Measurements from ENCODE around the gene THRAP3. TPM values are rescaled to one million over a fixed set of nuclear protein-coding genes. Genes with fewer than 3 reads are reported as not detected.
A peak's percentile ranks its signal among the peaks of the same experiment; 100 is the strongest.

The THRAP3 gene
- total RNA-seq, 4 donors from 2014 or later, result 88.9 to 129 (median 115) TPM

GRCh38 chr1:36329817-36330216 lies 105.6 kb downstream of the THRAP3 start:
- Histone ChIP-seq H3K9me3 (no peaks in the 10 kb centered on the region), H3K27ac (no peak overlapping the region), H3K4me1 (peaks cover 0 to 4% of the 10 kb centered on the region in 2 donors), H3K36me3 (no peaks in the 10 kb centered on the region), H3K27me3 (no peaks in the 10 kb centered on the region), H3K4me3 (replicated peaks in 1 of 3) (no peak overlapping the region)
- intact Hi-C loops (cut with DNase I), result no loop called here
- TF ChIP-seq POLR2A (IDR thresholded peaks at IDR 0.05), result no peak
- TF ChIP-seq CTCF (IDR thresholded peaks at IDR 0.05), result no peak
- no peak for DNase-seq
- 85% methylated on average over 9 of the region's 9 CpGs for WGBS, 2 donors

DNA sequence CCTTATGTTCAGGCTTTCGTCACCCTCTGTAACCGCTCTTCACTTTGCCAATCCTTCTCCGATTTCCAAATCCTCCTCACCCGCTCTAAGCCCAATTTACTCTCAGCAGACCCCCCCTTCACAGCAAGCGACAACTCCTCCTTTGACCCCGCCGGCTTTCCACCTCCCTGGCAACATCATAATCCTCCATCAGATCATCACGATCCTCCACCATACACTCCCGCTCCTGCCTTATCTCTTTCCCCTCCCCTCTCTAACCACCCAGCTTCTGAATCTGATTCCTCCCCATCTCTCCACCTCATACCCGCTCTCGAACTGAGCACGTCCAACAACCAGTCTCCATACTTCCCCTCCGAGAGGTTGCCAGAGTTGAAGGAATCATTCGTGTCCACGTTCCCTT lies 106.7 kb downstream of the THRAP3 start:
- no peaks in the 10 kb centered on the region for H3K9me3 ChIP-seq
- intact Hi-C loops (cut with DNase I), result no loop called here
- no peaks in the 10 kb centered on the region for H3K36me3 ChIP-seq
- no peak overlapping the region for H3K27ac ChIP-seq
- no peak for TF ChIP-seq POLR2A (IDR thresholded peaks at IDR 0.05)
- H3K27me3 ChIP-seq, result no peaks in the 10 kb centered on the region
- 90 to 91% methylated on average over 15 of the region's 15 CpGs for WGBS, 2 donors
- H3K4me3 ChIP-seq (replicated peaks in 1 of 3), result no peak overlapping the region
- peaks cover 0 to 4% of the 10 kb centered on the region in 2 donors for H3K4me1 ChIP-seq
- no peak for DNase-seq

- no peak for TF ChIP-seq POLR2A (IDR thresholded peaks at IDR 0.05)
- TF ChIP-seq CTCF (IDR thresholded peaks at IDR 0.05), result no peak
- H3K4me3 ChIP-seq (replicated peaks in 1 of 3), result no peak overlapping the region
- no peaks in the 10 kb centered on the region for H3K27me3 ChIP-seq
- peaks cover 13 to 17% of the 10 kb centered on the region in 2 donors for H3K36me3 ChIP-seq
- intact Hi-C loops (cut with DNase I), result no loop called here
- H3K9me3 ChIP-seq, result no peaks in the 10 kb centered on the region
- peaks cover 5 to 20% of the 10 kb centered on the region in 2 donors for H3K4me1 ChIP-seq
- DNase-seq, result no peak
- 81 to 83% methylated on average over 6 of the region's 6 CpGs for WGBS, 2 donors
- no peak overlapping the region for H3K27ac ChIP-seq
Observed at GRCh38 chr1:36337830-36338229, 113.6 kb downstream of the THRAP3 start.

DNA sequence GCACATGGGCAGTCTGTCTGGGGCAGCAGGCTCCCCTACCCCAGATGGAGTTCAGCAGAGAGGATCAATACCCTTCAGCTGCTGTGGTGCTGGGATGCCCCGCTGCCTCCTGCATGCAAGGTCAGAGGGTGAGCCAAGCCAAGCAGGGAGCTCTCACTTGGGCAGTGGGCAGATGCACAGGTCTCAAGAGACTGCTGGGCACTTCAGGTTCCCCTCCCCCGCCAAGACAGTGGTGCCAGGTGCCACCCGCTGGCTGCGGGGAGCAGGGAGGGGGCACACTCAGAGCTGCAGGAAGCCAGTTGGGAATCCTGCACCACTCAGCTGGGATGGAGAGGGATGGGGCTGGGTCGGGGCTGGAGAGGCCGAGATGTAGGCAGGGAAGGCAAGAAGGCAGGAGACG lies 115.0 kb downstream of the THRAP3 start:
- Histone ChIP-seq H3K27me3 (no peaks in the 10 kb centered on the region), H3K9me3 (no peaks in the 10 kb centered on the region), H3K27ac (peak overlapping the region; percentile 40 to 50 (median 42)), H3K4me3 (replicated peaks in 1 of 3) (no peak overlapping the region), H3K4me1 (peaks cover 5 to 27% of the 10 kb centered on the region in 2 donors), H3K36me3 (peaks cover 17% of the 10 kb centered on the region in 2 donors)
- TF ChIP-seq CTCF (IDR thresholded peaks at IDR 0.05) (no peak), POLR2A (IDR thresholded peaks at IDR 0.05) (no peak)
- 47 to 49% methylated on average over 6 to 7 of the region's 7 CpGs for WGBS, 2 donors
- DNase-seq, result peak; percentile 76 to 80
- intact Hi-C loops (cut with DNase I), result no loop called here

GRCh38 chr1:36339615-36340014 lies 115.4 kb downstream of the THRAP3 start:
- Histone ChIP-seq H3K27ac (peak overlapping the region in 2 of 3 donors; percentile 0 to 50), H3K4me3 (replicated peaks in 1 of 3) (no peak overlapping the region), H3K9me3 (no peaks in the 10 kb centered on the region), H3K36me3 (peaks cover 17 to 21% of the 10 kb centered on the region in 2 donors), H3K4me1 (peaks cover 5 to 27% of the 10 kb centered on the region in 2 donors), H3K27me3 (no peaks in the 10 kb centered on the region)
- intact Hi-C loops (cut with DNase I), result no loop called here
- 75 to 95% methylated on average over 9 of the region's 9 CpGs for WGBS, 2 donors
- TF ChIP-seq CTCF (IDR thresholded peaks at IDR 0.05), result no peak
- no peak for TF ChIP-seq POLR2A (IDR thresholded peaks at IDR 0.05)
- no peak for DNase-seq

Data from thyroid gland (tissue), 4 donors.